ENCODE results near the gene PRMT3.

DNA sequence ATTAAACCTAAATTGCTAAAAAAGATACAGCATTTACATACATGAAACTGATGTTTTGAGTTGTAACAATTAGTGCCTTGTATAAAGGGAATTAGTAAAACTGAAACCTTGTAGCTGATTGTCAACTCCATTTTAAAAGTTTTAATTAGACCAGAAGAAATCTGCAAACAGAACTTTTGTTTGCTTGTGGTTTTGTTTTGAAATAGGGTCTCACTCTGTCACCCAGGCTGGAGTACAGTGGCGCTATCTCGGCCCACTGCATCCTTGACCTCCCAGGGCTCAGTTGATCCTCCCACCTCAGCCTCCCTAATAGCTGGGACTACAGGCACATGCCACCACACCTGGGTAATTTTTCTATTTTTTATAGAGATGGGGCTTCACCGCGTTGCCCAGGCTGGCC lies 125.4 kb downstream of the PRMT3 start:
- TF ChIP-seq, protein P1, sequence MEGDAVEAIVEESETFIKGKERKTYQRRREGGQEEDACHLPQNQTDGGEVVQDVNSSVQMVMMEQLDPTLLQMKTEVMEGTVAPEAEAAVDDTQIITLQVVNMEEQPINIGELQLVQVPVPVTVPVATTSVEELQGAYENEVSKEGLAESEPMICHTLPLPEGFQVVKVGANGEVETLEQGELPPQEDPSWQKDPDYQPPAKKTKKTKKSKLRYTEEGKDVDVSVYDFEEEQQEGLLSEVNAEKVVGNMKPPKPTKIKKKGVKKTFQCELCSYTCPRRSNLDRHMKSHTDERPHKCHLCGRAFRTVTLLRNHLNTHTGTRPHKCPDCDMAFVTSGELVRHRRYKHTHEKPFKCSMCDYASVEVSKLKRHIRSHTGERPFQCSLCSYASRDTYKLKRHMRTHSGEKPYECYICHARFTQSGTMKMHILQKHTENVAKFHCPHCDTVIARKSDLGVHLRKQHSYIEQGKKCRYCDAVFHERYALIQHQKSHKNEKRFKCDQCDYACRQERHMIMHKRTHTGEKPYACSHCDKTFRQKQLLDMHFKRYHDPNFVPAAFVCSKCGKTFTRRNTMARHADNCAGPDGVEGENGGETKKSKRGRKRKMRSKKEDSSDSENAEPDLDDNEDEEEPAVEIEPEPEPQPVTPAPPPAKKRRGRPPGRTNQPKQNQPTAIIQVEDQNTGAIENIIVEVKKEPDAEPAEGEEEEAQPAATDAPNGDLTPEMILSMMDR (IDR thresholded peaks at IDR 0.05) = no peak
- TF ChIP-seq EZH2 (IDR thresholded peaks at IDR 0.05) (no peak), EZH2phosphoT487 (IDR thresholded peaks at IDR 0.05) (no peak)
